NOMO-1 treated with dmso at 0.1 percent for 144 hours (cell line): ENCODE results near the gene UPK3B.
A peak's percentile ranks its signal among the peaks of the same experiment; 100 is the strongest.
"Not testable (repeated sequence)": the region's sequence is repeated elsewhere in the genome, so short reads cannot be mapped to it uniquely, and the experiment has no call there.

Experiments used
- DNase-seq: peaks from one replicate; lab custom pipeline; 2025; ENCODE audit not compliant: unreplicated experiment; lab: John Stamatoyannopoulos, UW

UPK3B gene

DNA sequence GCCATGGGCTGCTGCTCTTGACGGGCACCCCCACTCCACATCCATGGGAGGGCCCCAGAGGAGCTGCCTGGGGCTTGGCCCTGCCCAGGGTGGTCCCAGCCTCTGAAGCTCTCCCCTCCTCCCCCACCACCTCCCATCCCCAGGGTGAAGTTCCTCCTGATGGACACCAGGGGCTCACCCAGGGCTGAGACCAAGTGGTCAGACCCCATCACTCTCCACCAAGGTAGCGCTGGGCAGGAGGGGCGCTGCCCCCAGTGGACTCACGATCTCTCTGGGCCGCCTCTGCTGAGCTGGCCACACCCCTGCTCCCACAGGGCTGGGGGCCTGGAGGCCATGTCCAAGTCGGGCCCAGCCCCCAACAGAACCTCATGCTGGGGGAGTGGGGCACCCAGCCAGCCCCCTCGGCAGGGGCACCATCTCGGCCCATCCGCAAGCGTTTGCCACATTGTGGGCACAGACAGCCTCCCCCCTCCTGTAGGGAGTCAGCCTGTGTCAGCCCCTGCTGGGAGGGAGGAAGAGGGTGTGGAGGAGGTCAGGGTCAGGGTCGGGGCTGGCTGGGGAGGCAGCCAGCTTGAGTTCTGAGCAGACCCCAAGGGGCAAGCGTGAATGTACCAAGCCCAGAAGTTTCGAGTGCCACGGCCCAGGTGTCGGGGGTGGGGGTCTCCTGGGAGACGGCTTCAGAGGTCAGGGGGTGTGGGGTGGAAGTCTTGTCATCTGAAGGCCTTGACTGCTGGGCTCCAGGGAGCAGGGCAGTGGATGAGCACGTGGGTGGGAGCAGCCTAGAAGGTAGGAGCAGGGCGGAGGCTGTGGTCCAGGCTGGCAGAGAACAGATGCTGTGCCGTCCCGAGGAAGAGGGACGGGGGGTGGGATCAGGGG lies 2.8 kb downstream of the UPK3B start:
- DNase-seq = no peak

DNA sequence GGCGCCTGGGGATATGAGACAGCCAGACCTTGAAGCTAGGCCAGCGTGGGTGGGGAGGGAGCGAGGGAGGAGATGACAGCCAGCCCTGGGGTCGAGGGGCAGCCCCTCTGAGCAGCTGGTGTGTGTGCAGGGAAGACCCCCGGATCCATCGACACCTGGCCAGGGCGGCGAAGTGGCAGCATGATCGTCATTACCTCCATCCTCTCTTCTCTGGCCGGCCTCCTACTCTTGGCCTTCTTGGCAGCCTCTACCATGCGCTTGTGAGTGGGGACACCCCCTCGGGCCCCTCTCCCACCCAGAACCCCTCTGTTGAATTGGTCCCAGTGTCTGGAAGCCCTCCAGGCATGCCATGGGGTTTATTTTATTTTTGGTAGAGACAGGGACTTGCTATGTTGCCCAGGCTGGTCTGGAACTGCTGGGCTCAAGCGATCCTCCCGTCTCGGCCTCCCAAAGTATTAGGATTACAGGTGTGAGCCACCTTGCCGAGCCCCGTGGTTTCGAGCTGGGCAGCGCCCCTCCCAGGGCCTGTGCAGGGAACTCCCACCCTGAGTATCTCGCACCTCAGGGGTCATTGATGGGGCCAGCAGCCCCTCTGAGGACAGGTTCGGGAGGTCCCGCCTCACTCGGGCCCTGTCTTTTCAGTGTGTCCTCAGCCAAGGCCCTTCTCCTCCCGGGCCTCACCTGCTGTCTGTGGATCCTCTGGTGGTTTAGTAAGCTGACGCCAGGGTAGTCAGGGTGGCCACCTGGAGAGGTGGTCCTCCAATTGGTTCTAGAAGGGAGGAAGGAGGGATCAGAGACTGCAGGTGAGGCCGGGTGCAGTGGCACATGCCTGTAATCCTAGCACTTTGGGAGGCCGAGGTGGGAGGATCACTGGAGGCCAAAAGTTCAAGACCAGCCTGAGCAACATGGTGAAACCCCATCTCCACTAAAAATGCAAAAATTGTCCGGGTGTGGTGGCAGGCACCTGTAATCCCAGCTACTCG lies 3.8 kb downstream of the UPK3B start:
- DNase-seq = no peak

DNA sequence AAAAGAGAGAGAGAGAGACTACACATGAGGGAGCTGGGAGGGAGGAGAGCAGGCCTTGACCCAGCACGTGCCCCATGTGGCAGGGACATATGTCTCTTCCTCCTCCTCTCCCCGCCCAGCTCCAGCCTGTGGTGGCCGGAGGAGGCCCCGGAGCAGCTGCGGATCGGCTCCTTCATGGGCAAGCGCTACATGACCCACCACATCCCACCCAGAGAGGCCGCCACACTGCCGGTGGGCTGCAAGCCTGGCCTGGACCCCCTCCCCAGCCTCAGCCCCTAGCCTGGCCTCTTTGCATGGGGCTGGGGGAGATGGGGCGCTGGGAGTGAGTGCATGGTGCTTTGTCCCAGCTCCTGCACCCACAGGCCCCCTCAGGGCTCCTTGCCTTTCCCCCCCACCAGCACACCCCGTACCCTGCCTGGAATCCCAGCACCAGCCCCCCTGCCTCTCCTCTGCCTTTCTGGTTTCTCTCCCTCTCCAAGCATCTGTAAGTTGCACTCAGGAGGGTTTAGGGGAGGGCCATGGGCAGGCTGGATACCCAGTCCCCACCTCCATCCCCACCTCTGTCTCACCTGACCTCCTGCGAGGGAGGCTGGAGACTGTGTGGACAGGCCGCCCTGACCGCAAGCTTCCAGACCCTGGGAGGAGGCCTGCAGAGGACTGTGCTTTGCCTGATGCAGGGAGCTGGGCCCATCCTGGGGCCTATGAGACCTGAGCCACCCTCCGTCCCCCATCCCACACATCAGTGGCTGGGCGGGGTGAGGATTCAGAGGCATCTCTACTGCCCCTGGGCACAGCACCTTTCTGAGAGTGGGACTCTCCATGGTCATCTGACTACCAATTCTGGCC lies 4.8 kb downstream of the UPK3B start:
- no peak for DNase-seq

DNA sequence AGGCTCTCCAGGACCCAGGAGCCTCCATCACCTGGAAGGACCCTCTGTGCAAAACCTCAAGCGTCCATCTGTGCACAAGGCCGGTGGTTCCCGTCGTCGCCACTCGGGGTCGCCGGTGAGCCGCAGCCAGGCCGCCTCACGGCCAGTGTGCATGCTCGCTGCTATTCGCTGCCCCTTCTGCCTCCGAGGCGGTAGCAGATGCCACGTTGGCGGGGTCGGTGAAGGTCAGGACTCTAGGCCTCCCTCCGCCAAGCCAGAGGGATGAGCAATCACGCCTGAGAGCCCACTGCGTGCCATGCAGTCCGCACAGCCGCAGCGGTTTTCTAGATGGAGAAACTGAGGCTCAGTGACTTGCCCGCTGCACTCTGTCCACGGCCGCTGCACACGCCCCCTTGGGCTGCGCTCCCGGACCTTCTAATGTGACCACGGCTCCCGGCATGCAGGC lies 5.7 kb downstream of the UPK3B start:
- DNase-seq = no peak

DNA sequence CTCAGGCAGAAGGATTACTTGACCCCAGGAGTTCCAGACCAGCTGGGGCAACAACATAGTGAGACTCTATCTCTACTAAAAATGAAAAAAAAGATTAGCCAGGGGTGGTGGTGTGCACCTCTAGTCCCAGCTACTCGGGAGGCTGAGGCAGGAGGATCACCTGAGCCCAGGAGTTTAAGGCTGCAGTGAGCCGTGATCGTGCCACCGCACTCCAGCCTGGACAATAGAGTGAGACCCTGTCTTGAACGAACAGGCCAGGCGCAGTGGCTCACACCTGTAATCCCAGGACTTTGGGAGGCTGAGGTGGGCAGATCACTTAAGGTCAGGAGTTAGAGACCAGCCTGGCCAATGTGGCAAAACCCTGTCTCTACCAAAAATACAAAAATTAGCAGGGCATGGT lies 6.6 kb downstream of the UPK3B start:
- not testable (repeated sequence) for DNase-seq

DNA sequence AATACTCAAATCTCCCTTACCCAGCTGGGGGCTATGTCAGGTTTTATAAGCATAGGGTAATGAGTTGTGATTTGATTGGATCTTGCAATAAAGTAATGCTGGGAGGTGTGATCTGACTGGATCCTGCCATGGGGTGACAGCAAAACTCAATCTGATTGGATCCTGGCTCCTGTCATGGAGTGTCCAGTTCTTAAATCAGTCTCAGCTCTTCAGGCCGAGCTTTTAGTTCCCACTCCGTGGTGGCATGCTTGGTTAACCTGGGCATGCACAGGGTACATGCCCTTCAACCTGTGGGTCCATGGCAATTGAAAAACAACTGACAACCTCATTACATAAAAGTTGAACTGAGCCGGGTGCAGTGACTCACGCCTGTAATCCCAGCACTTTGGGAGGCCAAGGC lies 15.8 kb downstream of the UPK3B start:
- not testable (repeated sequence) for DNase-seq

DNA sequence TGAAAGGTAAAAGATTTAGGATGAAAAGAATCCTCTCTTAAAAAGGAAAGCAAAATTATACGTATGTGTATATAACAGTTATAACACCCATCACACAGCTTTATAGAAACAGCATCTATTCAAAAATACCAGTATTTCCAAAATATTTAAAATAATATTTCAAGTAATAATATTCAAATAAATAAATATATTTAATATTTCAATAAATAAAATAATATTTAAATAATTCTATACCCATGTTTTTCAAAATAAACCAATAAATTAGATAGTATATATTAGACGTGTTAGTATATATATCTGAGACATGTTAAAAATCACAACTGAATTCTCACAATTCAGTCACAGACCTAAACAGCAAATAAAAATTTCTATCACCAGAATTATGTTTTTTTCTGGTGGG lies 21.3 kb downstream of the UPK3B start:
- not testable (repeated sequence) for DNase-seq

DNA sequence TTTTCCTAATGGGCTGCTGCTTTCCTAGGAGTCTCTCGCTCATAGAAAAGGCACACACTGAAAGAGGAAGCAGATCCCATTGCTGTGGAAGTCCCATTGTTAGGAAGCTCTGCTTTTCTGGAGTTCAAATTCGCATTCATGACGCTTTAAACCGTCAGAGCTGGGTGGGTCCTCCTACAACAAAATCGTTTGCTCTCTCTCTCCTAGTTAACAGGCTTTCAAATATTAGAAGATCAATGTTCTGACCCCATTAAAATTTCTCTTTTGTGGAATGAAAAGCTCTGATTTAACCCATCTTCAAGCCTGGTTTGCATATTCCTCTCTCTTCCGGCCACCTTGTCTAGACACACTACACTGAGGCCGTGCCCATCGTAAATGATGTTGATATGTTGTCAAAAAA lies 32.8 kb downstream of the UPK3B start, which contains the start of gene SPDYE16:
Gene SPDYE16 (minus strand): TSS at position 101 of the 400 bp plus-strand sequence. CDS start 1,838 bp downstream, outside the sequence.
- DNase-seq = not testable (repeated sequence)

DNA sequence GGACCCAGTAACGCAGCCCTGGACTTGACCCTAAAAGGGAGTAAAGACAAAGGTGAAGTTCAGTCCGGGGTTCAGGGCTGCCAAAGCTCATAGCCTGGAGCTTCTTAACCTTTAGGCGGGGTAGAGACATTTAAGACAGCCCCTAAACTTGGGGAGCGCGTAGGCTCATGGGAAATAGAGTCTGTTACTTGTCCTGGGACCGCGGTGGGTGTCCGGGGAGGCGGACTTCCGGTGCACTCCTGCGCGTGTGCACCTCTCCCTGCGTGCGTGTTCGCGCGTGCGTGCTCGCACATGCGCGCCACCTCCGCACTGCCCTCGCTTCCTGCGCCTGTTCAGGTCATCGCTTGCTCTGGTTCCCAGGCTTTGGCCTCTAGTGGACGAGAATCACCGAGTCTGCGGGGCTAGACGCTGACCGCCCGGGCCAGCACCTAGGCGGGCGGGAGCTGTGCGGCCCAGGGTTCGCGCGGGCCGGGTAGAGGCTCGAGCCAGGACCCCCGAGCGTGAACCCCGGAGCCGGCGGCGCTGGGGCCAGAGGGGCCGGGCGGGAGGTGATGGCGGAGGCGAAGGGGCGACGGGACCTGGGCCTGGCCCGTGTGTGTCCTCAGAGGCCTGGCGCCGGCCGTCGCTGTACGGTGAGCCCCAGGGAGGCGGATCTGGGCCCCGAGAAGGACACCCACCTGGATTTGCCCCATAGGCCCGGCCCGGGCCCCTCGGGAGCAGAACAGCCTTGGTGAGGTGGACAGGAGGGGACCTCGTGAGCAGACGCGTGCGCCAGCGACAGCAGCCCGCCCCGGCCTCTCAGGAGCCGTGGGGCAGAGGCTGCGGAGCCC lies 38.9 kb downstream of the UPK3B start:
- DNase-seq = peak; percentile 99

DNA sequence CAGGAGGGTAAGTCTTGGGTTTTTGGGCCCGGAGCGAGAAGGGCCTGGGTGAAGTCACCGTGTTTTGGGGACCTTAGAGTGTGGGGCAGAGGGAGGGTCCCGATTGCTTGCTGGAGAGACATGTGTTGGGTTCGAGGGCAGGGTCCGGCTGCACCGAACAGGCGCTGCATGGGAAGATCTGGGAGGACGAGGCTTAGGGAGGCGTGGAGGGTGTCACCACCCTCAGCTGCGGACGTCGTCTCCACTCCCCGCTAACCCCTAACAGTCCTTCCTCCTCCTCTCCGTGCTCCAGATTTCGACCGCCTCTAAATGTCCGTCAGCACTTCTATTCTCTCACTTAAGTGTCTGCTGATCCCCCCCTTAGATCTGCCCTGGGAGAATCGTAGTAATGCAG lies 39.5 kb downstream of the UPK3B start:
- peak; percentile 27 for DNase-seq

DNA sequence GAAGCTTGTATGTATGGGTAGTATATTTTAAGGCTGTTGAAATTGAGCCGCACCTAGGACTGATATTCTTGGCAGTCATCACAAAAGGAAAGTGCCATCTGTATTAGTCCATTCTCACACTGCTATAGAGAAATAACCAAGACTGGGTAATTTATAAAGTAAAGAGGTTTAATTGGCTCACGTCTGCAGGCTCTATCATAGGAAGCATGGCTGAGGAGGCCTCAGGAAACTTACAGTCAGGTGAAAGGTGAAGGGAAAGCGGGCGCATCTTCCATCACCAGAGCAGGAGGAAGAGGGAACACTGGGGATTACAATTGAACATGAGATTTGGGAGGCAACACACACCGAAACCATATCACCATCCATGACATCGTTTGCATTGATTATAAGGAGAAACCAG lies 41.6 kb downstream of the UPK3B start:
- DNase-seq = not testable (repeated sequence)

DNA sequence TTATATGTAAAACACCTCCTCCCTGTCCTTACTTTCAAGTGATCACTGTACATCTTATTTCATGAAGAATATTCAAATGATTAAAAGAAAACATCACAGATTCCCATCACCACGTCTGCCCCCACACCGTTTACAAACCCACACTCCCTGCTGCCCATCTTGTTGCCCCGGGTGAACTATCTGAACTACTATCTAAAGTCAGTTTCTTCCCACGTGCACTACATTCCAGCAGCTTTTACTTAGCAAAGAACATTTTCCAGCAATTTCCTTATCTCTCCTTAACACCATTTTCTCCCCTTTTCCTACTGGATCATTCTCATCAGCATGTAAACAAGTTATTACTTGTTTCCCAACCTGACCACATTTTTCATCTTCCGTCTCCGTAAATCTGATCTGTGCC lies 49.3 kb downstream of the UPK3B start:
- not testable (repeated sequence) for DNase-seq

DNA sequence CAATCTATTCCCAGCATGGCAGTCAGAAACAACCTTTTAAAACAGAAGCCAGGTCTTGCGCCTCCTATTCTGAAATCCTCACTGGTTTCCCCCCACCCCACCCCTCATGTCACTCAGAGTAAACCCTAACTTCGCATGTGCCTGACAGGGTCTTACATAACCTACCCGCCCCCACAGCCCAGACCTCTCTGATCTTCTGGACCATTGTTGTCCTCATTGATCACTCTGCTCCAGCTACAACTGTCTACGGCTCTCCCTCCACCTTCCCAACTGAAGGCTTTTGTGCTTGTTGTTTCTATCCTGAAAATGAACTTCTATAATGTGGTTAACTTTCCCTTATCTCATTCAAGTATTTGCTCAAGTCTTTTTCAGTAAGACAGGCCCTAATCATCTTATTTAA lies 49.8 kb downstream of the UPK3B start:
- not testable (repeated sequence) for DNase-seq

DNA sequence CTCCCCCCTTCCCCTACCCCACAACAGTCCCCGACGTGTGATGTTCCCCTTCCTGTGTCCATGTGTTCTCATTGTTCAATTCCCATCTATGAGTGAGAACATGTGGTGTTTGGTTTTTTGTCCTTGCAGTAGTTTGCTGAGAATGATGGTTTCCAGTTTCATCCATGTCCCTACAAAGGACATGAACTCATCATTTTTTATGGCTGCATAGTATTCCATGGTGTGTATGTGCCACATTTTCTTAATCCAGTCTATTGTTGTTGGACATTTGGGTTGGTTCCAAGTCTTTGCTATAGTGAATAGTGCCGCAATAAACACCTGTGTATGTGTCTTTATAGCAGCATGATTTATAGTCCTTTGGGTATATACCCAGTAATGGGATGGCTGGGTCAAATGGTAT lies 51.0 kb downstream of the UPK3B start:
- DNase-seq = not testable (repeated sequence)

DNA sequence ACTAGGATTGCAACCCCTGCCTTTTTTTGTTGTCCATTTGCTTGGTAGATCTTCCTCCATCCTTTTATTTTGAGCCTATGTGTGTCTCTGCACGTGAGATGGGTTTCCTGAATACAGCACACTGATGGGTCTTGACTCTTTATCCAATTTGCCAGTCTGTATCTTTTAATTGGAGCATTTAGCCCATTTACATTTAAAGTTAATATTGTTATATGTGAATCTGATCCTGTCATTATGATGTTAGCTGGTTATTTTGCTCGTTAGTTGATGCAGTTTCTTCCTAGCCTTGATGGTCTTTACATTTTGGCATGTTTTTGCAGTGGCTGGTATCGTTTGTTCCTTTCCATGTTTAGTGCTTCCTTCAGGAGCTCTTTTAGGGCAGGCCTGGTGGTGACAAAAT lies 54.6 kb downstream of the UPK3B start:
- DNase-seq = not testable (repeated sequence)
